K562 (cell line): ENCODE results near the gene ZNF574. TPM values are rescaled to one million over a fixed set of nuclear protein-coding genes. Genes with fewer than 3 reads are reported as not detected.

Experiments used
- CEBPB ChIP-seq: fragments of 450-650 bp; IDR thresholded peaks from 2 replicates; pipeline ENCODE4 v1.6.1; 2016; ENCODE audit warnings: missing genetic modification characterization, missing compliant biosample characterization
- MAFF ChIP-seq: IDR thresholded peaks from 2 replicates; pipeline ENCODE4 v1.6.1; 2012; ENCODE audit warnings: low read length, improper control_type of control experiment
- MLLT1 ChIP-seq, 2 experiments: fragments of 450-650 bp; IDR thresholded peaks; 2 replicates each; pipeline ENCODE4 v1.6.1; 2016
- PURB ChIP-seq: sonication (generic); formaldehyde crosslinking; IDR thresholded peaks from 2 replicates; pipeline ENCODE4 v1.9.0; 2021; ENCODE audit warnings: low read depth, mild to moderate bottlenecking, missing genetic modification reagents
- RFX7 ChIP-seq: fragments of 250-450 bp; sonication (Bioruptor Pico); IDR thresholded peaks from 2 replicates; pipeline ENCODE4 v1.5.1; 2021; ENCODE audit warnings: mild to moderate bottlenecking
- TSHZ1 ChIP-seq: fragments of 250-450 bp; sonication (Bioruptor Pico); IDR thresholded peaks from 2 replicates; pipeline ENCODE4 v1.4.0; 2020; ENCODE audit warnings: mild to moderate bottlenecking, moderate library complexity
- ZNF766 ChIP-seq: fragments of 200-800 bp; sonication (Bioruptor generic); conservative IDR thresholded peaks from 2 replicates; pipeline ENCODE4 v1.6.1; 2016; ENCODE audit warnings: missing genetic modification characterization, missing compliant biosample characterization
- polyA plus RNA-seq, 8 experiments: library from polyadenylated mRNA; depleted of rRNA in 4 of 8; stranded (reverse) in 5 of 8; unstranded in 3 of 8; fragments of >200 nt; fragmentation: Nextera tagmentation in 2 of 8; fragmentation: Illumina TruSeq in 1 of 8; extraction: Ambion mirVana in 2 of 8; extraction: Trizol in 1 of 8; gene quantifications; 2 replicates each; pipeline versions ENCODE4 v1.2.1 to v1.2.3, GENCODE V29; 2011 to 2014; ENCODE audit warnings: inconsistent platforms in 1 of 8, missing spikeins in 1 of 8
- total RNA-seq, 7 experiments: library from RNA; depleted of rRNA in 6 of 7; stranded (reverse); fragments of >200 nt in 6 of 7; fragmentation: Illumina TruSeq in 2 of 7; extraction: Trizol in 2 of 7; gene quantifications; 2 replicates each; pipeline versions ENCODE4 v1.2.1 to v1.2.3, GENCODE V29; 2011 to 2021; ENCODE audit warnings: low replicate concordance in 1 of 7

ZNF574 gene
- total and polyA plus RNA-seq, 9 of the 15 experiments (the other 6 are each of a cell fraction or from before 2014, with no cell fraction given), result 0.24 to 20.7 (median 8.4) TPM

GRCh38 chr19:42090672-42091071 lies 14.7 kb downstream of the ZNF574 start (continued):
- no peak for TF ChIP-seq ZNF766 (CRISPR knock-in tag)
- TF ChIP-seq MAFF, result no peak
- TF ChIP-seq RFX7 (CRISPR knock-in tag), result no peak
- TF ChIP-seq PURB (CRISPR knock-in tag), result no peak
- no peak for TF ChIP-seq MLLT1 (IDR thresholded peaks at IDR 0.05)
- no peak for TF ChIP-seq CEBPB (tag)
- no peak for TF ChIP-seq TSHZ1 (CRISPR knock-in tag)
